ENCODE data around the gene DLGAP1. TPM values are rescaled to one million over a fixed set of nuclear protein-coding genes. Genes with fewer than 3 reads are reported as not detected.

DLGAP1 gene
- total and polyA plus RNA-seq, 10 of the 15 experiments (the other 5 are each of a cell fraction or from before 2014, with no cell fraction given): 0.23 to 27.6 (median 1.9) TPM

GRCh38 chr18:4107049-4107467 is 348.0 kb downstream of the DLGAP1 start:
- ChIA-PET POLR2A (interaction anchor here (1.0 to 2.5 kb wide), 5 partner anchors 9 to 83 kb away, joined by 3 to 10 read pairs (median 4); no protein-coding TSS in a partner anchor), RAD21 (ENCODE audit: unreplicated experiment) (interaction anchor here (0.9 to 3.9 kb wide), 22 partner anchors 12 to 951 kb away, joined by 3 to 25 read pairs (median 4); no protein-coding TSS in a partner anchor), SMC1A (ENCODE audit: uncharacterized antibody, unreplicated experiment) (interaction anchor here (0.7 to 4.2 kb wide), 40 partner anchors 8 to 951 kb away, joined by 3 to 34 read pairs (median 4); no protein-coding TSS in a partner anchor), CTCF (interaction anchor here (0.6 to 4.4 kb wide), 41 partner anchors 9 to 980 kb away, joined by 3 to 45 read pairs (median 4); no protein-coding TSS in a partner anchor)
- ATAC-seq (no peak), DNase-seq (ENCODE audit: low read depth, low spot score) (no peak), FAIRE-seq (no peak)
- no peaks in the 10 kb centered on the region for H3K9me3 ChIP-seq (replicated peaks; ENCODE audit: control insufficient read depth, insufficient read depth, low read length)
- no peak overlapping the region for H2AFZ ChIP-seq (ENCODE audit: control insufficient read depth, low read depth, low read length)
- H4K20me1 ChIP-seq (ENCODE audit: control insufficient read depth, insufficient read depth): no peaks in the 10 kb centered on the region
- 52% methylated on average over 12 of the region's 12 CpGs for WGBS (ENCODE audit: insufficient coverage, insufficient replicate concordance, low lambda C conversion rate, missing lambda C conversion rate)
- no TSS peak for BruUV-seq (replicated peaks)
- no peak overlapping the region for H3K4me3 ChIP-seq
- no peaks in the 10 kb centered on the region for H3K79me2 ChIP-seq (ENCODE audit: control insufficient read depth, insufficient read depth, low read length)
- H3K36me3 ChIP-seq (ENCODE audit: control insufficient read depth in 2 of 2, insufficient read depth in 2 of 2, low read length in 1 of 2): no peaks in the 10 kb centered on the region; a peak in 1 of 4 replicates
- intact Hi-C loops (cut with micrococcal nuclease; ENCODE audit: unreplicated experiment): loop anchor here (2.0 to 10.0 kb wide), 3 partner anchors 288 to 950 kb away; no protein-coding TSS in a partner anchor
- no peak overlapping the region for H3K4me2 ChIP-seq (ENCODE audit: control insufficient read depth, insufficient read depth)
- no peaks in the 10 kb centered on the region for H3K27me3 ChIP-seq (replicated peaks in 1 of 2; ENCODE audit: control insufficient read depth in 2 of 2, insufficient read depth in 2 of 2, low read length in 1 of 2)
- in situ Hi-C loops (cut with MboI): loop anchor here (10.0 kb wide), 1 partner anchor 948 kb away; no protein-coding TSS in a partner anchor
- no peak overlapping the region for H3K9ac ChIP-seq (ENCODE audit: control insufficient read depth, insufficient read depth, low read length)
- H3K27ac ChIP-seq (ENCODE audit: control insufficient read depth, insufficient read depth): no peak overlapping the region
- H3K4me1 ChIP-seq (ENCODE audit: control insufficient read depth, insufficient read depth, low read length): no peaks in the 10 kb centered on the region
- TF ChIP-seq PAX5 (IDR thresholded peaks at IDR 0.05; ENCODE audit: borderline replicate concordance, low read depth, low read length): no peak
- no peak for TF ChIP-seq RAD21 (IDR thresholded peaks at IDR 0.05; ENCODE audit: insufficient read depth, low read depth, low read length)
- no peak for TF ChIP-seq HCFC1 (IDR thresholded peaks at IDR 0.05; ENCODE audit: low read length)
- no peak for TF ChIP-seq MYC (IDR thresholded peaks at IDR 0.05; ENCODE audit: insufficient read depth, insufficient read length, insufficient replicate concordance, low read length, severe bottlenecking)
- TF ChIP-seq YY1 (IDR thresholded peaks at IDR 0.05; ENCODE audit: low read depth, low read length): no peak
- no peak for TF ChIP-seq PBX3 (IDR thresholded peaks at IDR 0.05; ENCODE audit: insufficient replicate concordance, low read depth, low read length)
- TF ChIP-seq NBN (IDR thresholded peaks at IDR 0.05): no peak
- no peak for TF ChIP-seq TAF1 (IDR thresholded peaks at IDR 0.05; ENCODE audit: borderline replicate concordance, low read depth, low read length)
- no peak for TF ChIP-seq SRF (IDR thresholded peaks at IDR 0.05; ENCODE audit: low read depth in 2 of 2, low read length in 2 of 2)
- TF ChIP-seq PKNOX1 (IDR thresholded peaks at IDR 0.05): no peak
